GM12878 (cell line): ENCODE data around the gene GRIK4. TPM values are rescaled to one million over a fixed set of nuclear protein-coding genes. Genes with fewer than 3 reads are reported as not detected.

Source experiments
- ATAC-seq: fragments of 200-7000 bp; cut with Tn5 transposase; 3 replicates; pipeline ENCODE4 v1.9.1; 2020; ENCODE audit warnings: mild to moderate bottlenecking, moderate library complexity
- BruUV-seq: library from RNA; stranded (reverse); fragments of 400-500 nt; replicated peaks from 2 replicates; lab custom pipeline; 2021; lab: Mats Ljungman, UMichigan
- CTCF ChIA-PET: fragments of 300-600 bp; sonication (Branson Sonifier 250); formaldehyde crosslinking; extraction: SDS; loops from one replicate; lab custom pipeline; 2021; ENCODE audit warnings: inconsistent platforms; lab: Yijun Ruan, JAX
- POLR2A ChIA-PET: fragments of 350-600 bp; formaldehyde crosslinking; extraction: SDS; loops from one replicate; lab custom pipeline; 2021; ENCODE audit warnings: inconsistent platforms; lab: Charles Lee
- RAD21 ChIA-PET: fragments of 300-600 bp; sonication (Branson Sonifier 250); formaldehyde crosslinking; loops from one replicate; lab custom pipeline; 2023; ENCODE audit warnings: antibody characterized with exemption; ENCODE audit not compliant: unreplicated experiment; lab: Charles Lee
- SMC1A ChIA-PET: fragments of 300-600 bp; sonication (Branson Sonifier 250); formaldehyde crosslinking; loops from one replicate; lab custom pipeline; 2023; ENCODE audit not compliant: unreplicated experiment, uncharacterized antibody; lab: Charles Lee
- DNase-seq: peaks from one replicate; pipeline ENCODE4 v3.0.0-alpha.2; 2011; ENCODE audit warnings: low read depth, low spot score
- FAIRE-seq: peaks from 3 replicates; lab custom pipeline; 2011; peaks lifted over from hg19 to GRCh38; lab: Jason Lieb, UNC
- H2AFZ ChIP-seq: 2 replicates; pipeline ENCODE4 v1.6.0; 2011; ENCODE audit warnings: low read depth, low read length, control low read depth; ENCODE audit not compliant: control insufficient read depth
- H3K27ac ChIP-seq: 2 replicates; pipeline ENCODE4 v1.5.1; 2011; ENCODE audit warnings: control low read depth; ENCODE audit not compliant: control insufficient read depth, insufficient read depth
- H3K27me3 ChIP-seq, 2 experiments: replicated peaks in 1 of 2; 2 replicates each; pipeline versions ENCODE4 v1.6.0 to v1.6.1; 2011; ENCODE audit warnings: low read length in 1 of 2; ENCODE audit not compliant: control insufficient read depth in 2 of 2, insufficient read depth in 2 of 2
- H3K36me3 ChIP-seq, 2 experiments: 2 replicates each; pipeline ENCODE4 v1.5.1; 2011; ENCODE audit warnings: low read length in 1 of 2; ENCODE audit not compliant: control insufficient read depth in 2 of 2, insufficient read depth in 2 of 2
- H3K4me1 ChIP-seq: 2 replicates; pipeline ENCODE4 v1.6.1; 2011; ENCODE audit warnings: mild to moderate bottlenecking, low read length, moderate library complexity, mixed read lengths; ENCODE audit not compliant: control insufficient read depth, insufficient read depth
- H3K4me2 ChIP-seq: 2 replicates; pipeline ENCODE4 v1.6.0; 2011; ENCODE audit warnings: control low read depth; ENCODE audit not compliant: control insufficient read depth, insufficient read depth
- H3K4me3 ChIP-seq: fragments of 200-600 bp; sonication (generic); 2 replicates; pipeline ENCODE4 v1.5.1; 2016
- H3K79me2 ChIP-seq: 2 replicates; pipeline ENCODE4 v1.6.0; 2011; ENCODE audit warnings: low read length; ENCODE audit not compliant: control insufficient read depth, insufficient read depth
- H3K9ac ChIP-seq: 2 replicates; pipeline ENCODE4 v1.8.0; 2011; ENCODE audit warnings: low read length, control low read depth, mixed read lengths; ENCODE audit not compliant: control insufficient read depth, insufficient read depth
- H3K9me3 ChIP-seq: replicated peaks from 3 replicates; pipeline ENCODE4 v1.5.1; 2011; ENCODE audit warnings: mild to moderate bottlenecking, low read length; ENCODE audit not compliant: control insufficient read depth, insufficient read depth
- H4K20me1 ChIP-seq: 2 replicates; pipeline ENCODE4 v1.6.0; 2011; ENCODE audit not compliant: control insufficient read depth, insufficient read depth
- BACH1 ChIP-seq: fragments of 450-650 bp; IDR thresholded peaks from 2 replicates; pipeline ENCODE4 v1.6.1; 2017; ENCODE audit warnings: mild to moderate bottlenecking, borderline replicate concordance
- CBFB ChIP-seq: IDR thresholded peaks from 2 replicates; pipeline ENCODE4 v1.6.1; 2016; ENCODE audit warnings: antibody characterized with exemption, low read depth
- CHD1 ChIP-seq: IDR thresholded peaks from 2 replicates; pipeline ENCODE4 v1.6.1; 2012; ENCODE audit warnings: low read depth, low read length, improper control_type of control experiment
- HCFC1 ChIP-seq: fragments of 150-350 bp; IDR thresholded peaks from 2 replicates; pipeline ENCODE4 v1.6.1; 2014; ENCODE audit warnings: low read length
- IKZF2 ChIP-seq, 2 experiments: fragments of 450-650 bp; IDR thresholded peaks; 2 replicates each; pipeline ENCODE4 v1.6.1; 2017; ENCODE audit warnings: mild to moderate bottlenecking in 2 of 2, moderate library complexity in 2 of 2
- MTA2 ChIP-seq: fragments of 450-650 bp; IDR thresholded peaks from 2 replicates; pipeline ENCODE4 v1.6.1; 2016; ENCODE audit warnings: low read depth, mild to moderate bottlenecking, moderate library complexity
- MTA3 ChIP-seq: IDR thresholded peaks from 2 replicates; pipeline ENCODE4 v1.6.1; 2012; ENCODE audit warnings: low read length, inconsistent platforms, borderline replicate concordance
- SMARCA5 ChIP-seq: fragments of 450-650 bp; IDR thresholded peaks from 2 replicates; pipeline ENCODE4 v1.6.1; 2017; ENCODE audit warnings: mild to moderate bottlenecking
- SMC3 ChIP-seq: IDR thresholded peaks from 2 replicates; pipeline ENCODE4 v1.6.1; 2011; ENCODE audit warnings: low read length, improper control_type of control experiment, borderline replicate concordance
- SPI1 ChIP-seq: IDR thresholded peaks from 2 replicates; pipeline ENCODE4 v1.6.1; 2011; ENCODE audit warnings: low read depth, mild to moderate bottlenecking, low read length, moderate library complexity, borderline replicate concordance; ENCODE audit not compliant: insufficient read depth
- WGBS: methylation state at CpG from one replicate; pipeline ENCODE4 v1.1.6; 2016; ENCODE audit warnings: low lambda C conversion rate; ENCODE audit not compliant: insufficient replicate concordance, insufficient coverage; ENCODE audit errors: missing lambda C conversion rate; 5-methylcytosine and 5-hydroxymethylcytosine counted together
- in situ Hi-C: fragments of 300-500 bp; cut with MboI; formaldehyde crosslinking; loops from 9 replicates; pipeline ENCODE4 v1.14.3; 2018; ENCODE audit warnings: mixed read lengths
- intact Hi-C: fragments of 100-400 bp; cut with micrococcal nuclease; formaldehyde crosslinking; loops from one replicate; pipeline ENCODE4 v1.14.2; 2022; ENCODE audit not compliant: unreplicated experiment
- polyA plus RNA-seq, 11 experiments: library from polyadenylated mRNA; depleted of rRNA in 4 of 11; unstranded in 6 of 11; stranded (reverse) in 5 of 11; fragments of >200 nt; fragmentation: Nextera tagmentation in 4 of 11; fragmentation: Illumina TruSeq in 1 of 11; extraction: Ambion mirVana in 4 of 11; extraction: Trizol in 1 of 11; gene quantifications; 1 replicate in 1 of 11; 2 replicates in 10 of 11; pipeline versions ENCODE4 v1.2.1 to v1.2.3, GENCODE V29; 2011 to 2016; ENCODE audit warnings: inconsistent platforms in 2 of 11, missing spikeins in 2 of 11, low read depth in 1 of 11
- total RNA-seq, 4 experiments: library from RNA; depleted of rRNA in 3 of 4; stranded (reverse); fragments of >200 nt in 3 of 4; fragmentation: Illumina TruSeq in 1 of 4; extraction: Trizol in 1 of 4; gene quantifications; 2 replicates each; pipeline versions ENCODE4 v1.2.1 to v1.2.3, GENCODE V29; 2013 to 2021
- TF ChIP-seq, protein P1 (sequence below): IDR thresholded peaks from 2 replicates; pipeline ENCODE4 v1.6.1; 2011; ENCODE audit warnings: low read depth, low read length, improper control_type of control experiment, borderline replicate concordance
- TF ChIP-seq, protein P2 (sequence below): IDR thresholded peaks from 2 replicates; pipeline ENCODE4 v1.6.1; 2012; ENCODE audit warnings: mild to moderate bottlenecking, low read depth, low read length

Gene GRIK4
- total and polyA plus RNA-seq, 10 of the 15 experiments (the other 5 are each of a cell fraction or from before 2014, with no cell fraction given), result 0.33 to 3.6 (median 0.72) TPM

GRCh38 chr11:120749395-120749794 lies 237.8 kb downstream of the GRIK4 start (continued):
- TF ChIP-seq CBFB (no peak), CHD1 (no peak), MTA3 (no peak), BACH1 (no peak)
- TF ChIP-seq, protein P1, sequence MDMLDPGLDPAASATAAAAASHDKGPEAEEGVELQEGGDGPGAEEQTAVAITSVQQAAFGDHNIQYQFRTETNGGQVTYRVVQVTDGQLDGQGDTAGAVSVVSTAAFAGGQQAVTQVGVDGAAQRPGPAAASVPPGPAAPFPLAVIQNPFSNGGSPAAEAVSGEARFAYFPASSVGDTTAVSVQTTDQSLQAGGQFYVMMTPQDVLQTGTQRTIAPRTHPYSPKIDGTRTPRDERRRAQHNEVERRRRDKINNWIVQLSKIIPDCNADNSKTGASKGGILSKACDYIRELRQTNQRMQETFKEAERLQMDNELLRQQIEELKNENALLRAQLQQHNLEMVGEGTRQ, result no peak

GRCh38 chr11:120750647-120751549 lies 239.3 kb downstream of the GRIK4 start:
- CTCF ChIA-PET, result interaction anchor here (1.6 kb wide), 1 partner anchor 51 kb away, joined by 6 read pairs; no protein-coding TSS in a partner anchor
- no peak overlapping the region for H3K4me2 ChIP-seq
- no peak overlapping the region for H3K27ac ChIP-seq
- DNase-seq (no peak), ATAC-seq (peak; percentile 75), FAIRE-seq (no peak)
- H3K9me3 ChIP-seq, result no peaks in the 10 kb centered on the region
- RAD21 ChIA-PET, result no interaction called here
- no peak overlapping the region for H3K9ac ChIP-seq
- no peak overlapping the region for H2AFZ ChIP-seq
- no peaks in the 10 kb centered on the region for H4K20me1 ChIP-seq
- POLR2A ChIA-PET, result no interaction called here
- H3K79me2 ChIP-seq, result no peaks in the 10 kb centered on the region
- no peak overlapping the region for H3K4me3 ChIP-seq
- SMC1A ChIA-PET, result no interaction called here
- 45% methylated on average over 12 of the region's 12 CpGs for WGBS
- in situ Hi-C loops, result no loop called here
- TF ChIP-seq MTA2 (0 out of 2 replicates have a peak, but pooled peaks have one; percentile 13), HCFC1 (no peak), SMC3 (no peak), IKZF2 (IDR thresholded peaks at IDR 0.05) (0 out of 4 replicates have a peak, but pooled peaks of 1 of the 2 experiments have one; percentile 11), SMARCA5 (0 out of 2 replicates have a peak, but pooled peaks have one; percentile 36), SPI1 (peak; percentile 89), BACH1 (no peak)
- TF ChIP-seq, protein P2, sequence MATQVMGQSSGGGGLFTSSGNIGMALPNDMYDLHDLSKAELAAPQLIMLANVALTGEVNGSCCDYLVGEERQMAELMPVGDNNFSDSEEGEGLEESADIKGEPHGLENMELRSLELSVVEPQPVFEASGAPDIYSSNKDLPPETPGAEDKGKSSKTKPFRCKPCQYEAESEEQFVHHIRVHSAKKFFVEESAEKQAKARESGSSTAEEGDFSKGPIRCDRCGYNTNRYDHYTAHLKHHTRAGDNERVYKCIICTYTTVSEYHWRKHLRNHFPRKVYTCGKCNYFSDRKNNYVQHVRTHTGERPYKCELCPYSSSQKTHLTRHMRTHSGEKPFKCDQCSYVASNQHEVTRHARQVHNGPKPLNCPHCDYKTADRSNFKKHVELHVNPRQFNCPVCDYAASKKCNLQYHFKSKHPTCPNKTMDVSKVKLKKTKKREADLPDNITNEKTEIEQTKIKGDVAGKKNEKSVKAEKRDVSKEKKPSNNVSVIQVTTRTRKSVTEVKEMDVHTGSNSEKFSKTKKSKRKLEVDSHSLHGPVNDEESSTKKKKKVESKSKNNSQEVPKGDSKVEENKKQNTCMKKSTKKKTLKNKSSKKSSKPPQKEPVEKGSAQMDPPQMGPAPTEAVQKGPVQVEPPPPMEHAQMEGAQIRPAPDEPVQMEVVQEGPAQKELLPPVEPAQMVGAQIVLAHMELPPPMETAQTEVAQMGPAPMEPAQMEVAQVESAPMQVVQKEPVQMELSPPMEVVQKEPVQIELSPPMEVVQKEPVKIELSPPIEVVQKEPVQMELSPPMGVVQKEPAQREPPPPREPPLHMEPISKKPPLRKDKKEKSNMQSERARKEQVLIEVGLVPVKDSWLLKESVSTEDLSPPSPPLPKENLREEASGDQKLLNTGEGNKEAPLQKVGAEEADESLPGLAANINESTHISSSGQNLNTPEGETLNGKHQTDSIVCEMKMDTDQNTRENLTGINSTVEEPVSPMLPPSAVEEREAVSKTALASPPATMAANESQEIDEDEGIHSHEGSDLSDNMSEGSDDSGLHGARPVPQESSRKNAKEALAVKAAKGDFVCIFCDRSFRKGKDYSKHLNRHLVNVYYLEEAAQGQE, result peak; percentile 56; the same call in 1 of the 2 replicates
- no peaks in the 10 kb centered on the region for H3K27me3 ChIP-seq
- H3K4me1 ChIP-seq, result no peaks in the 10 kb centered on the region
- no peaks in the 10 kb centered on the region for H3K36me3 ChIP-seq
- intact Hi-C loops, result no loop called here
- BruUV-seq, result no TSS peak
